Liver (tissue), 9 donors: Measurements from ENCODE around the gene MMP21. TPM values are rescaled to one million over a fixed set of nuclear protein-coding genes. Genes with fewer than 3 reads are reported as not detected.

ENCODE experiments used
- DNase-seq: peaks from one replicate; pipeline ENCODE4 v3.0.0-alpha.2; 2017; ENCODE audit warnings: low spot score
- H3K27ac ChIP-seq, 2 donors: one replicate each; pipeline ENCODE4 v1.7.0; 2013; ENCODE audit warnings: inconsistent platforms in 2 of 2, low read length in 2 of 2, control low read depth in 1 of 2, low read depth in 1 of 2, mild to moderate bottlenecking in 1 of 2
- H3K27me3 ChIP-seq, 4 donors: one replicate each; pipeline versions ENCODE4 v1.6.1 to v1.7.0; 2013; ENCODE audit warnings: low read length in 3 of 4, inconsistent platforms in 1 of 4, mild to moderate bottlenecking in 1 of 4, moderate library complexity in 1 of 4; ENCODE audit not compliant: control insufficient read depth in 4 of 4, insufficient read depth in 4 of 4
- H3K36me3 ChIP-seq, 4 donors: one replicate each; pipeline versions ENCODE4 v1.6.1 to v1.7.0; 2013; ENCODE audit warnings: low read length in 3 of 4, mild to moderate bottlenecking in 3 of 4, low read depth in 1 of 4, moderate library complexity in 1 of 4; ENCODE audit not compliant: control insufficient read depth in 4 of 4, insufficient read depth in 3 of 4
- H3K4me1 ChIP-seq, 4 donors: one replicate each; pipeline versions ENCODE4 v1.6.1 to v1.7.0; 2013; ENCODE audit warnings: low read length in 3 of 4, mild to moderate bottlenecking in 3 of 4, moderate library complexity in 1 of 4; ENCODE audit not compliant: control insufficient read depth in 4 of 4, insufficient read depth in 4 of 4
- H3K4me3 ChIP-seq, 3 donors: one replicate each; pipeline versions ENCODE4 v1.6.1 to v1.7.0; 2013; ENCODE audit warnings: low read length in 3 of 3, control low read depth in 1 of 3, low read depth in 1 of 3, mild to moderate bottlenecking in 1 of 3
- H3K9ac ChIP-seq, 2 donors: one replicate each; pipeline ENCODE4 v1.7.0; 2013; ENCODE audit warnings: low read length in 2 of 2, mild to moderate bottlenecking in 2 of 2, moderate library complexity in 2 of 2, control low read depth in 1 of 2, low read depth in 1 of 2
- H3K9me3 ChIP-seq, 4 donors: one replicate each; pipeline versions ENCODE4 v1.6.1 to v1.7.0; 2013; ENCODE audit warnings: low read length in 3 of 4; ENCODE audit not compliant: control insufficient read depth in 4 of 4
- ATF3 ChIP-seq: IDR thresholded peaks from 2 replicates; pipeline ENCODE4 v1.6.1; 2016; ENCODE audit warnings: antibody characterized with exemption
- CTCF ChIP-seq: fragments of 150-350 bp; IDR thresholded peaks from 2 replicates; pipeline ENCODE4 v1.5.1; 2017; ENCODE audit warnings: improper control_type of control experiment, low read depth, low read length; ENCODE audit not compliant: missing input control
- EGR1 ChIP-seq, 2 donors: IDR thresholded peaks; 2 replicates each; pipeline ENCODE4 v1.6.1; 2016 to 2018; ENCODE audit warnings: antibody characterized with exemption in 2 of 2, low read depth in 2 of 2
- FOXA1 ChIP-seq: IDR thresholded peaks from 2 replicates; pipeline ENCODE4 v1.6.1; 2016; ENCODE audit warnings: antibody characterized with exemption
- FOXA2 ChIP-seq: IDR thresholded peaks from 2 replicates; pipeline ENCODE4 v1.6.1; 2016; ENCODE audit warnings: antibody characterized with exemption
- GABPA ChIP-seq, 2 donors: IDR thresholded peaks in 1 of 2; conservative IDR thresholded peaks in 1 of 2; 2 replicates each; pipeline ENCODE4 v1.6.1; 2016; ENCODE audit warnings: antibody characterized with exemption in 2 of 2, mild to moderate bottlenecking in 1 of 2, moderate library complexity in 1 of 2
- HNF4A ChIP-seq, 2 donors: conservative IDR thresholded peaks; 2 replicates each; pipeline ENCODE4 v1.6.1; 2016; ENCODE audit warnings: antibody characterized with exemption in 2 of 2, mild to moderate bottlenecking in 2 of 2
- HNF4G ChIP-seq: IDR thresholded peaks from 2 replicates; pipeline ENCODE4 v1.6.1; 2016; ENCODE audit warnings: antibody characterized with exemption
- JUND ChIP-seq, 2 donors: IDR thresholded peaks; 2 replicates each; pipeline ENCODE4 v1.6.1; 2016; ENCODE audit warnings: antibody characterized with exemption in 2 of 2
- MAX ChIP-seq: IDR thresholded peaks from 2 replicates; pipeline ENCODE4 v1.6.1; 2016; ENCODE audit warnings: antibody characterized with exemption
- NR2F2 ChIP-seq: IDR thresholded peaks from 2 replicates; pipeline ENCODE4 v1.6.1; 2016; ENCODE audit warnings: antibody characterized with exemption
- RAD21 ChIP-seq, 2 donors: IDR thresholded peaks; 2 replicates each; pipeline ENCODE4 v1.6.1; 2016; ENCODE audit warnings: antibody characterized with exemption in 2 of 2, mild to moderate bottlenecking in 2 of 2
- REST ChIP-seq: IDR thresholded peaks from 2 replicates; pipeline ENCODE4 v1.6.1; 2016; ENCODE audit warnings: antibody characterized with exemption, mild to moderate bottlenecking
- RXRA ChIP-seq, 2 donors: IDR thresholded peaks; 2 replicates each; pipeline ENCODE4 v1.6.1; 2017 to 2018; ENCODE audit warnings: antibody characterized with exemption in 2 of 2, mild to moderate bottlenecking in 1 of 2
- SP1 ChIP-seq: IDR thresholded peaks from 2 replicates; pipeline ENCODE4 v1.6.1; 2018; ENCODE audit warnings: antibody characterized with exemption, mild to moderate bottlenecking
- TAF1 ChIP-seq: conservative IDR thresholded peaks from 2 replicates; pipeline ENCODE4 v1.6.1; 2016; ENCODE audit warnings: antibody characterized with exemption, mild to moderate bottlenecking
- YY1 ChIP-seq: IDR thresholded peaks from 2 replicates; pipeline ENCODE4 v1.6.1; 2016; ENCODE audit warnings: antibody characterized with exemption, mild to moderate bottlenecking
- ZBTB33 ChIP-seq: IDR thresholded peaks from 2 replicates; pipeline ENCODE4 v1.6.1; 2016; ENCODE audit warnings: antibody characterized with exemption
- WGBS: extraction: QIAGEN DNeasy Blood & Tissue Kit; methylation state at CpG from one replicate; pipeline ENCODE4 v1.1.7; 2013; 5-methylcytosine and 5-hydroxymethylcytosine counted together
- polyA plus RNA-seq, 2 donors: library from polyadenylated mRNA; stranded (reverse) in 1 of 2; unstranded in 1 of 2; fragments of 200-250 nt in 1 of 2; fragments of >200 nt in 1 of 2; fragmentation: Nextera tagmentation in 1 of 2; extraction: Ambion mirVana in 1 of 2; gene quantifications; one replicate each; pipeline versions ENCODE4 v1.2.1 to v1.2.3, GENCODE V29; 2013 to 2015
- total RNA-seq, 2 donors: library from RNA; depleted of rRNA; stranded (reverse); fragments of >200 nt; gene quantifications; one replicate each; pipeline ENCODE4 v1.2.3, GENCODE V29; 2014
- donor health status: healthy.
- donor health status: healthy.
- donor health status: healthy.
- donor health status: healthy.
- donor health status: healthy.

Gene MMP21
- total and polyA plus RNA-seq, 4 donors, result 0.03 to 0.37 (median 0.17) TPM; not detected in 1

- H3K9ac ChIP-seq, result no peak overlapping the region
- WGBS, result 93% methylated on average over 5 of the region's 5 CpGs
- peaks cover 0 to under 1% (median 0%) of the 10 kb centered on the region in 4 donors for H3K36me3 ChIP-seq
- H3K4me1 ChIP-seq, result no peaks in the 10 kb centered on the region
- TF ChIP-seq HNF4A (conservative IDR thresholded peaks at IDR 0.05), result no peak
- TF ChIP-seq REST, result no peak
- TF ChIP-seq TAF1, result no peak
- no peak for TF ChIP-seq RXRA (IDR thresholded peaks at IDR 0.05)
- no peak for TF ChIP-seq YY1
- no peak for TF ChIP-seq FOXA1
- TF ChIP-seq JUND (IDR thresholded peaks at IDR 0.05), result no peak
- no peak for TF ChIP-seq NR2F2
- no peak for TF ChIP-seq RAD21 (IDR thresholded peaks at IDR 0.05)
- TF ChIP-seq FOXA2, result no peak
- TF ChIP-seq ZBTB33, result no peak
- no peak for TF ChIP-seq MAX
- TF ChIP-seq SP1, result no peak
- no peak for TF ChIP-seq HNF4G
- TF ChIP-seq EGR1 (IDR thresholded peaks at IDR 0.05; ENCODE audit: low read depth in 2 of 2), result no peak
- no peak for TF ChIP-seq GABPA (IDR thresholded peaks at IDR 0.05 in 1 of 2, conservative IDR thresholded peaks at IDR 0.05 in 1 of 2)
- TF ChIP-seq ATF3, result no peak
- no peak overlapping the region for H3K27ac ChIP-seq
- no peaks in the 10 kb centered on the region for H3K27me3 ChIP-seq
- no peak for DNase-seq
- H3K9me3 ChIP-seq, result no peaks in the 10 kb centered on the region
- H3K4me3 ChIP-seq, result no peak overlapping the region
Measured at GRCh38 chr10:125770844-125771243, 4.8 kb downstream of the MMP21 start.

GRCh38 chr10:125769175-125769574, 6.4 kb downstream of the MMP21 start:
- Histone ChIP-seq H3K36me3 (peaks cover 2 to 7% (median 4%) of the 10 kb centered on the region in 4 donors), H3K4me1 (no peaks in the 10 kb centered on the region), H3K27ac (no peak overlapping the region), H3K9ac (no peak overlapping the region), H3K4me3 (no peak overlapping the region), H3K9me3 (no peaks in the 10 kb centered on the region), H3K27me3 (no peaks in the 10 kb centered on the region)
- WGBS, result 96% methylated on average over 12 of the region's 12 CpGs
- no peak for DNase-seq
- TF ChIP-seq REST (no peak), SP1 (no peak), FOXA2 (no peak), MAX (no peak), JUND (IDR thresholded peaks at IDR 0.05) (no peak), ATF3 (no peak), RXRA (IDR thresholded peaks at IDR 0.05) (no peak), HNF4G (no peak), FOXA1 (no peak), YY1 (no peak), GABPA (IDR thresholded peaks at IDR 0.05 in 1 of 2, conservative IDR thresholded peaks at IDR 0.05 in 1 of 2) (no peak), NR2F2 (no peak), TAF1 (no peak), EGR1 (IDR thresholded peaks at IDR 0.05; ENCODE audit: low read depth in 2 of 2) (no peak), CTCF (no peak), RAD21 (IDR thresholded peaks at IDR 0.05) (no peak)
